Natural killer cell (primary cell): ENCODE data around the gene TNNT2. TPM values are rescaled to one million over a fixed set of nuclear protein-coding genes. Genes with fewer than 3 reads are reported as not detected.
A peak's percentile ranks its signal among the peaks of the same experiment; 100 is the strongest.

Experiments
- ATAC-seq, 3 donors: fragments of 150-1000 bp in 2 of 3; fragments of 200-7000 bp in 1 of 3; cut with Tn5 transposase; 1 replicate in 1 of 3; 2 replicates in 2 of 3; pipeline ENCODE4 v1.10.0; 2021; ENCODE audit warnings: mild to moderate bottlenecking in 2 of 3, moderate library complexity in 2 of 3
- DNase-seq, 2 donors: peaks; one replicate each; pipeline versions ENCODE4 v3.0.0 to v3.0.0-alpha.2; 2013 to 2021; ENCODE audit warnings: mixed read lengths in 1 of 2
- H3K27ac ChIP-seq: one replicate; pipeline ENCODE4 v1.5.1; 2013; ENCODE audit warnings: mild to moderate bottlenecking, low read length
- H3K27me3 ChIP-seq: one replicate; pipeline ENCODE4 v1.6.1; 2013; ENCODE audit warnings: low read length; ENCODE audit not compliant: control insufficient read depth, insufficient read depth
- H3K36me3 ChIP-seq: one replicate; pipeline ENCODE4 v1.6.1; 2013; ENCODE audit warnings: low read length; ENCODE audit not compliant: control insufficient read depth, insufficient read depth
- H3K4me1 ChIP-seq: one replicate; pipeline ENCODE4 v1.6.1; 2013; ENCODE audit warnings: low read length; ENCODE audit not compliant: control insufficient read depth, insufficient read depth
- H3K4me3 ChIP-seq: one replicate; pipeline ENCODE4 v1.5.1; 2013; ENCODE audit warnings: low read length
- H3K9me3 ChIP-seq: one replicate; pipeline ENCODE4 v1.6.1; 2013; ENCODE audit warnings: low read length; ENCODE audit not compliant: control insufficient read depth, insufficient read depth
- H3K27ac Mint-ChIP-seq, 2 donors: one replicate each; pipeline ENCODE4 v1.8.0; 2022; ENCODE audit warnings: mild to moderate bottlenecking in 2 of 2, mixed read lengths in 2 of 2, moderate library complexity in 1 of 2
- H3K27me3 Mint-ChIP-seq, 2 donors: one replicate each; pipeline ENCODE4 v1.8.0; 2022; ENCODE audit warnings: low read depth in 2 of 2, mixed read lengths in 2 of 2
- H3K36me3 Mint-ChIP-seq: one replicate; pipeline ENCODE4 v1.8.0; 2022; ENCODE audit warnings: mixed read lengths
- H3K4me1 Mint-ChIP-seq, 2 donors: one replicate each; pipeline ENCODE4 v1.8.0; 2022; ENCODE audit warnings: mixed read lengths in 2 of 2
- H3K4me3 Mint-ChIP-seq: one replicate; pipeline ENCODE4 v1.8.0; 2022; ENCODE audit warnings: mild to moderate bottlenecking, moderate library complexity, mixed read lengths
- H3K9me3 Mint-ChIP-seq, 2 donors: one replicate each; pipeline ENCODE4 v1.8.0; 2022; ENCODE audit warnings: mixed read lengths in 2 of 2
- WGBS: methylation state at CpG from one replicate; pipeline ENCODE4 v1.1.7; 2013; ENCODE audit warnings: missing lambda C conversion rate; ENCODE audit not compliant: insufficient coverage; 5-methylcytosine and 5-hydroxymethylcytosine counted together
- intact Hi-C: fragments of 100-400 bp; cut with micrococcal nuclease; formaldehyde crosslinking; loops from one replicate; pipeline ENCODE4 v1.14.2; 2022
- total RNA-seq, 4 donors: library from RNA; stranded (reverse); fragments of 120-200 nt in 1 of 4; gene quantifications; one replicate each; pipeline versions ENCODE4 v1.2.3 to v1.2.4, GENCODE V29; 2013 to 2022
- TF ChIP-seq, protein P1 (sequence below): fragments of 200-600 bp; IDR thresholded peaks from one replicate; pipeline ENCODE4 v1.8.0; 2022; ENCODE audit warnings: antibody characterized with exemption

TNNT2 gene
- total RNA-seq, 3 donors from 2014 or later (not counting 1 experiment from before 2014, with no cell fraction given): not detected

DNA sequence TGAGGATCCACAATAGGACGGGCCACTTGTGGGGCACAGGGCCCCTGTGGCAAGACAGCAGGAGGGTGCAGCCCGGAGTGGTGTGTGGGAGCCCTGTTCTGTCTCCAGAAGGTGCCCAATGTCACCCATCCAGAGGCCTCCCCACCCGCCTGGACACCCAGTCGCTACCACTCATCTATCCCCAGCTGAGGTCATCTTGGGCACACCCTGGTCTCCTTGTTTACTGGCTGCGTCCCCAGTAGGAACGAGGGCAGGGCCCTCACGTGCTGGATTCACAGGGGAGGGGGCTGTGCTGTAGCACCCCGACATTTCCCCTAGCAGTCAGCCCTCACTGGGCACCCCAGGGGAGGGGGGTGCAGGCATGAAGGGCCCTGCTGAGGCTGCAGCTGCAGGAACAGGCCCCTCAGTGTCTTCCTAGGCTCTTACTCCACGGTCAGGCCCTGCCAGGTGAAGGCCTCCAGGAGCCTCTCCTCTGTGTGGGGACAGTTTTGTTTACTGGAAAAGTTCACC is 2.3 kb upstream of the TNNT2 start:
- Mint-ChIP-seq H3K4me3 (no peak overlapping the region), H3K36me3 (no peaks in the 10 kb centered on the region), H3K27me3 (no peaks in the 10 kb centered on the region), H3K9me3 (no peaks in the 10 kb centered on the region), H3K27ac (no peak overlapping the region), H3K4me1 (no peaks in the 10 kb centered on the region)
- no peak overlapping the region for H3K4me3 ChIP-seq
- no peak overlapping the region for H3K27ac ChIP-seq
- H3K27me3 ChIP-seq: peaks cover 2% of the 10 kb centered on the region
- intact Hi-C loops: no loop called here
- WGBS: 84% methylated on average over 9 of the region's 9 CpGs
- no peaks in the 10 kb centered on the region for H3K9me3 ChIP-seq
- ATAC-seq (no peak), DNase-seq (no peak)
- H3K4me1 ChIP-seq: no peaks in the 10 kb centered on the region
- no peaks in the 10 kb centered on the region for H3K36me3 ChIP-seq
- TF ChIP-seq, protein P1, sequence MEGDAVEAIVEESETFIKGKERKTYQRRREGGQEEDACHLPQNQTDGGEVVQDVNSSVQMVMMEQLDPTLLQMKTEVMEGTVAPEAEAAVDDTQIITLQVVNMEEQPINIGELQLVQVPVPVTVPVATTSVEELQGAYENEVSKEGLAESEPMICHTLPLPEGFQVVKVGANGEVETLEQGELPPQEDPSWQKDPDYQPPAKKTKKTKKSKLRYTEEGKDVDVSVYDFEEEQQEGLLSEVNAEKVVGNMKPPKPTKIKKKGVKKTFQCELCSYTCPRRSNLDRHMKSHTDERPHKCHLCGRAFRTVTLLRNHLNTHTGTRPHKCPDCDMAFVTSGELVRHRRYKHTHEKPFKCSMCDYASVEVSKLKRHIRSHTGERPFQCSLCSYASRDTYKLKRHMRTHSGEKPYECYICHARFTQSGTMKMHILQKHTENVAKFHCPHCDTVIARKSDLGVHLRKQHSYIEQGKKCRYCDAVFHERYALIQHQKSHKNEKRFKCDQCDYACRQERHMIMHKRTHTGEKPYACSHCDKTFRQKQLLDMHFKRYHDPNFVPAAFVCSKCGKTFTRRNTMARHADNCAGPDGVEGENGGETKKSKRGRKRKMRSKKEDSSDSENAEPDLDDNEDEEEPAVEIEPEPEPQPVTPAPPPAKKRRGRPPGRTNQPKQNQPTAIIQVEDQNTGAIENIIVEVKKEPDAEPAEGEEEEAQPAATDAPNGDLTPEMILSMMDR: no peak

DNA sequence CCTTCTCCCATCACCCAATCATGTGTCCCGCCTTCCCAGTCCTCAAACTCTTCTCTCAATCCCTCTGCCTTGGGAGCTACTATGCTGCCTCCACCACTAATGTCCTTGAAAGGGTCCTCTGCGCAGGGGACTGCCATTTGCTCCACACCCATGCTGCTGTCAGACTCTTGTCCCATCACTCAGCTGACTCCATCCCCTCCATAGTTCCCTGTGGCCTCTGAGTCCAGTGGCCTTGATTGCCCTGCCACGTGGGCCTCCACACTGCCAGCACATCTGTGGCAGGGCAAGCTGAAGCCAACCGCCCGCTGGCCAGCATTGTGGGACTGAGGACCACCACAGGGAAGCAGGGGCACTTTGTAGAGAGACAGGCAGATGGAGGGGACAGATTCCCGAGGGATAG is 1.3 kb upstream of the TNNT2 start:
- DNase-seq: no peak
- intact Hi-C loops: no loop called here
- Mint-ChIP-seq H3K27ac (no peak overlapping the region), H3K27me3 (no peaks in the 10 kb centered on the region), H3K4me1 (no peaks in the 10 kb centered on the region), H3K36me3 (no peaks in the 10 kb centered on the region), H3K4me3 (no peak overlapping the region), H3K9me3 (no peaks in the 10 kb centered on the region)
- Histone ChIP-seq H3K4me1 (no peaks in the 10 kb centered on the region), H3K9me3 (no peaks in the 10 kb centered on the region), H3K4me3 (no peak overlapping the region), H3K27me3 (peaks cover 2% of the 10 kb centered on the region), H3K36me3 (no peaks in the 10 kb centered on the region), H3K27ac (no peak overlapping the region)
- TF ChIP-seq, protein P1: no peak
- no peak for ATAC-seq
- 87% methylated on average over 6 of the region's 6 CpGs for WGBS

DNA sequence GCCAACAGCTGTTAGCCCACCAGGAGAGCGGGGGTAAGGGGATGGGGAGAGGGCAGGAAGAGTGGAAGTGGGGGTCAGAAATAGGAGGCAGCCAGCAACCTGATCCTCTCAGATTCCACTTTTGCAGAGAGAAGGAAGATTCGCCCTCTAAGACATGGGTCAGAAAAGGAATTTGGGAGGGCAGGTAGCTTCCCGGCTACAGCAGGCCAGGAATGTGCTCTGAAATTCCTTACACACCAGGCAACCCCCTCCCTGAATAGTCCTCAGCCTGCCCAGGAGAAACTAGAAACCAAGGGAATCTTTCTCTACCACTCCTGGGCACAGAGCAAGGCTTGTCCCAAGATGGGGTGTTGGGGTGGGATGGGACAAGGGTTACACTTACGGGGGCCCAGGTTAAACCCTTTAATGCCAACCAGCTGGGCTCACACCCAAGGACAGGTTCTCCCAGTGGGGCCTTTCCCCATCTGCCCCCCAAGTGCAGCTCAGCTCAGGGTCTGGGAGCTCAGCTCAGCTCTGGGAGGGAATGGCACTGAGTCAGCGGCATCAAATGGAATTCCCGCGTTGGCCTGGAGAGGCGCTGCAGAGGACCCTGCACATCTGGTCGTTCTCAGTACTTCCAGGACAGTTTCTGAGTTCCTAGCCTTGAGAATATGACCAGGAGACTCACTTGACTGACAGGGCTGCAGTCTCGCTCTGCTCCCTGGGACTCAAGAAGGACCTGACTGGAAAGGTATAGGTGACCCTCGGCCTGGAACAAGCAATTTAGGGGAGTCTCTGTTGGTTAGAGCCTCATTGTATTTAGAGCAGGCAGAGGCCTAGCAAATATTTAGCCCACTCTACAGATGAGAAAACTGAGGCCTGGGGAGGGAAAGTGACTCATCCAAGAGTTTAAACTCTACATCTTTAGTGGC is 761 bp downstream of the TNNT2 start:
- DNase-seq (peak in 1 of 2 donors; percentile 3), ATAC-seq (no peak)
- Mint-ChIP-seq H3K27me3 (peaks cover 5 to 13% of the 10 kb centered on the region in 2 donors), H3K4me3 (no peak overlapping the region), H3K27ac (no peak overlapping the region), H3K4me1 (no peaks in the 10 kb centered on the region), H3K36me3 (no peaks in the 10 kb centered on the region), H3K9me3 (no peaks in the 10 kb centered on the region)
- TF ChIP-seq, protein P1: no peak
- H3K4me3 ChIP-seq: no peak overlapping the region
- H3K4me1 ChIP-seq: no peaks in the 10 kb centered on the region
- no peaks in the 10 kb centered on the region for H3K36me3 ChIP-seq
- intact Hi-C loops: no loop called here
- H3K9me3 ChIP-seq: no peaks in the 10 kb centered on the region
- H3K27me3 ChIP-seq: peaks cover 2% of the 10 kb centered on the region
- H3K27ac ChIP-seq: no peak overlapping the region
- WGBS: 46% methylated on average over 11 of the region's 11 CpGs
